Gastrocnemius medialis (tissue), 4 donors: ENCODE data around the gene SLX9.

Experiments used
- POLR2A ChIP-seq, 2 donors: fragments of 450-650 bp; IDR thresholded peaks; one replicate each; pipeline ENCODE4 v1.6.1; 2017; ENCODE audit warnings: antibody characterized with exemption in 2 of 2, mild to moderate bottlenecking in 2 of 2, moderate library complexity in 2 of 2
- TF ChIP-seq, protein P1 (sequence below), 5 experiments: fragments of 450-650 bp in 3 of 5; fragments of 200-600 bp in 2 of 5; sonication (generic) in 2 of 5; IDR thresholded peaks in 4 of 5; conservative IDR thresholded peaks in 1 of 5; 1 replicate in 4 of 5; 2 replicates in 1 of 5; pipeline ENCODE4 v1.5.1; 2016 to 2019; ENCODE audit warnings: antibody characterized with exemption in 5 of 5, mild to moderate bottlenecking in 3 of 5, moderate library complexity in 3 of 5

- TF ChIP-seq POLR2A (IDR thresholded peaks at IDR 0.05), result no peak
- TF ChIP-seq, protein P1, sequence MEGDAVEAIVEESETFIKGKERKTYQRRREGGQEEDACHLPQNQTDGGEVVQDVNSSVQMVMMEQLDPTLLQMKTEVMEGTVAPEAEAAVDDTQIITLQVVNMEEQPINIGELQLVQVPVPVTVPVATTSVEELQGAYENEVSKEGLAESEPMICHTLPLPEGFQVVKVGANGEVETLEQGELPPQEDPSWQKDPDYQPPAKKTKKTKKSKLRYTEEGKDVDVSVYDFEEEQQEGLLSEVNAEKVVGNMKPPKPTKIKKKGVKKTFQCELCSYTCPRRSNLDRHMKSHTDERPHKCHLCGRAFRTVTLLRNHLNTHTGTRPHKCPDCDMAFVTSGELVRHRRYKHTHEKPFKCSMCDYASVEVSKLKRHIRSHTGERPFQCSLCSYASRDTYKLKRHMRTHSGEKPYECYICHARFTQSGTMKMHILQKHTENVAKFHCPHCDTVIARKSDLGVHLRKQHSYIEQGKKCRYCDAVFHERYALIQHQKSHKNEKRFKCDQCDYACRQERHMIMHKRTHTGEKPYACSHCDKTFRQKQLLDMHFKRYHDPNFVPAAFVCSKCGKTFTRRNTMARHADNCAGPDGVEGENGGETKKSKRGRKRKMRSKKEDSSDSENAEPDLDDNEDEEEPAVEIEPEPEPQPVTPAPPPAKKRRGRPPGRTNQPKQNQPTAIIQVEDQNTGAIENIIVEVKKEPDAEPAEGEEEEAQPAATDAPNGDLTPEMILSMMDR (IDR thresholded peaks at IDR 0.05 in 4 of 5, conservative IDR thresholded peaks at IDR 0.05 in 1 of 5), result no peak
These were observed 14.5 kb downstream of the SLX9 start for GRCh38 chr21:44954281-44954771.
